Fibroblast of villous mesenchyme (primary cell): ENCODE measurements around the gene SMYD4. TPM values are rescaled to one million over a fixed set of nuclear protein-coding genes. Genes with fewer than 3 reads are reported as not detected.
"Not testable (repeated sequence)": the region's sequence is repeated elsewhere in the genome, so short reads cannot be mapped to it uniquely, and the experiment has no call there.

Source experiments
- DNase-seq: peaks from one replicate; pipeline ENCODE4 v3.0.0-alpha.2; 2010; ENCODE audit warnings: low read depth
- H3K4me3 ChIP-seq: 2 replicates; pipeline ENCODE4 v1.5.1; 2011; ENCODE audit warnings: low read depth, mild to moderate bottlenecking, low read length
- total RNA-seq: library from RNA; depleted of rRNA; stranded (reverse); fragments of >200 nt; gene quantifications from 2 replicates; pipeline ENCODE4 v1.2.3, GENCODE V29; 2012
- TF ChIP-seq, protein P1 (sequence below): IDR thresholded peaks from 2 replicates; pipeline ENCODE4 v1.5.1; 2012; ENCODE audit warnings: low read depth, mild to moderate bottlenecking, low read length; ENCODE audit not compliant: insufficient read depth

SMYD4 gene
- total RNA-seq, 1 donor: 12.5 TPM

DNA sequence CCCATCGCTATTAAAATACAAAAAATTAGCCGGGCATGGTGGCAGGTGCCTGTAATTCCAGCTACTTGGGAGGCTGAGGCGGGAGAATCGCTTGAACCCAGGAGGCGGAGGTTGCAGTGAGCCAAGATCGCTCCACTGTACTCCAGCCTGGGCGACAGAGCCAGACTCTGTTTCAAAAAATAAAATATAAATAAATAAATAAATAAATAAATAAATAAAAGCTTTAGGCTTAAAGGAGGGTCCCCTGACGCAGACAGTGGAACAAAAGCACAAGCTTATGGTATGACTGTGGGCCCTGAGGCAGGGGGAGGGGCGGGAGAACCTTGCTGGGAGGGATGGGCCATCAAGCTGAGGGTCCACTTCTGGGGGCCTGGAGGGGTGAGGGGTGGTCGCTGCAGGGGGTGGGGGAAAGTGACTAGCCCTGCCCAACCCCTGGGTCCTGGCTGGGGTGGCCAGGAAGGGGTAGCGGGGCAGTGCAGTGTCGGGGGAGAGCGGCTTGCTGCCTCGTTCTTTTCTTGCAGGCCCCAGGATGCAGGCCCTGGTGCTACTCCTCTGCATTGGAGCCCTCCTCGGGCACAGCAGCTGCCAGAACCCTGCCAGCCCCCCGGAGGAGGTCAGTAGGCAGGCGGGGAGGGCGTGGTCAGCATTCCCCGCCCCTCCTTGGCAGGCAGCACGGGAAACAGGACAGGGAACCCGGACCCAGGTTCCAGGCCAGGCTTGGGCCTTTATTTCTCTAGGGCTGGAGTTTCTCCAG, 63.1 kb downstream of the SMYD4 start:
- no peak for DNase-seq
- no peak overlapping the region for H3K4me3 ChIP-seq
- TF ChIP-seq, protein P1, sequence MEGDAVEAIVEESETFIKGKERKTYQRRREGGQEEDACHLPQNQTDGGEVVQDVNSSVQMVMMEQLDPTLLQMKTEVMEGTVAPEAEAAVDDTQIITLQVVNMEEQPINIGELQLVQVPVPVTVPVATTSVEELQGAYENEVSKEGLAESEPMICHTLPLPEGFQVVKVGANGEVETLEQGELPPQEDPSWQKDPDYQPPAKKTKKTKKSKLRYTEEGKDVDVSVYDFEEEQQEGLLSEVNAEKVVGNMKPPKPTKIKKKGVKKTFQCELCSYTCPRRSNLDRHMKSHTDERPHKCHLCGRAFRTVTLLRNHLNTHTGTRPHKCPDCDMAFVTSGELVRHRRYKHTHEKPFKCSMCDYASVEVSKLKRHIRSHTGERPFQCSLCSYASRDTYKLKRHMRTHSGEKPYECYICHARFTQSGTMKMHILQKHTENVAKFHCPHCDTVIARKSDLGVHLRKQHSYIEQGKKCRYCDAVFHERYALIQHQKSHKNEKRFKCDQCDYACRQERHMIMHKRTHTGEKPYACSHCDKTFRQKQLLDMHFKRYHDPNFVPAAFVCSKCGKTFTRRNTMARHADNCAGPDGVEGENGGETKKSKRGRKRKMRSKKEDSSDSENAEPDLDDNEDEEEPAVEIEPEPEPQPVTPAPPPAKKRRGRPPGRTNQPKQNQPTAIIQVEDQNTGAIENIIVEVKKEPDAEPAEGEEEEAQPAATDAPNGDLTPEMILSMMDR: no peak

DNA sequence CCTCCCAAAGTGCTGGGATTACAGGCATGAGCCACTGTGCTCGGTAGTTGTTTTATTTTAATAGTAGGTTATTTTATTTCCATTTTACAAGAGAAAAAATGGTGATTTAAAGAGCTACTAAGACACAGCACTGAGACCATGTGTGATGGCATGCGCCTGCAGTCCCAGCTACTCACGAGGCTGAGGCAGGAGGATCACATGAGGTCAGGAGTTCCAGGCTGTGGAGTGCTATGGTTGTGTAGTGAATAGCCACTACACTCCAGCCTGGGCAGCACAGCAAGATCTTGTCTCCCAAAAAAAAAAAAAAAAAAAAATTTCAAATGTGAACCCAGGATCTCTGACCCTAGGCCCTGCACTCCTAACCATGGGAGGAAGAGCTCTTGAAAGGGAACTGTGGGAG, 64.1 kb downstream of the SMYD4 start:
- TF ChIP-seq, protein P1: no peak
- H3K4me3 ChIP-seq: no peak overlapping the region
- no peak for DNase-seq

DNA sequence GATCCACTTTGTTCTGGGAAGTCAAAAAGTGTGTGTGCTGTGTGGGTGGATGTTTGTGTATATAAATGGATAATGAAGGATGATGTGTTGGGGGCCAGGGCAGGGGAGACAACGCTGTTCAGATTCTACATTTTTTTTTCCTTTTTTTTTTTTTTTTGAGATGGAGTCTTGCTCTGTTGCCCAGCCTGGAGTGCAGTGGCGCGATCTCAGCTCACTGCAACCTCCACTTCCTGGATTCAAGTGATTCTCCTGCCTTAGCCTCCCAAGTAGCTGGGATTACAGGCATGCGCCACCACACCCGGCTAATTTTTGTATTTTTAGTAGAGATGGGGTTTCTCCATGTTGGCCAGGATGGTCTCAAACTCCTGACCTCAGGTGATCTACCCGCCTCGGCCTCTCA, 65.0 kb downstream of the SMYD4 start:
- peak overlapping the region; percentile 32 for H3K4me3 ChIP-seq
- DNase-seq: not testable (repeated sequence)

DNA sequence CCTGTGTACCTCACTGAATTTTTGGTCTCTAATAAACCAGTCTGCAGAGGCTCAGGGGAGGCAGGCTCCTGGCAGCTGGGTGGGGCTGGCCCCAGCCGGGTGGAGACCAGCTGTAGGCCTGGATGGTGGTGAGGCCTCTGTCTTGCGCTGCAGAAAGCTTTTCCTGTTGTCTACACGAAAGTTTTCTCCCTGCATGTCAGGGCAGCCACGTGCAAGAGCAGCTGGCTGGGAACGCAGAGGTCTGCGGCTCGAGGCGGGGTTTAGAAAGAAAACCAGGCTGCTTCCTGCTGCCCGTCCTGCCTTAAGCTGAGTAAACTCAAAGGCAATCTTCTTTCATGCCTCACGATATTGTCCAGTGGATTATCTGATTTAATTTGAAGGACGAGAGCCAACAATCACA, 65.4 kb downstream of the SMYD4 start:
- TF ChIP-seq, protein P1: no peak
- H3K4me3 ChIP-seq: peak overlapping the region; percentile 94
- DNase-seq: peak; percentile 98

DNA sequence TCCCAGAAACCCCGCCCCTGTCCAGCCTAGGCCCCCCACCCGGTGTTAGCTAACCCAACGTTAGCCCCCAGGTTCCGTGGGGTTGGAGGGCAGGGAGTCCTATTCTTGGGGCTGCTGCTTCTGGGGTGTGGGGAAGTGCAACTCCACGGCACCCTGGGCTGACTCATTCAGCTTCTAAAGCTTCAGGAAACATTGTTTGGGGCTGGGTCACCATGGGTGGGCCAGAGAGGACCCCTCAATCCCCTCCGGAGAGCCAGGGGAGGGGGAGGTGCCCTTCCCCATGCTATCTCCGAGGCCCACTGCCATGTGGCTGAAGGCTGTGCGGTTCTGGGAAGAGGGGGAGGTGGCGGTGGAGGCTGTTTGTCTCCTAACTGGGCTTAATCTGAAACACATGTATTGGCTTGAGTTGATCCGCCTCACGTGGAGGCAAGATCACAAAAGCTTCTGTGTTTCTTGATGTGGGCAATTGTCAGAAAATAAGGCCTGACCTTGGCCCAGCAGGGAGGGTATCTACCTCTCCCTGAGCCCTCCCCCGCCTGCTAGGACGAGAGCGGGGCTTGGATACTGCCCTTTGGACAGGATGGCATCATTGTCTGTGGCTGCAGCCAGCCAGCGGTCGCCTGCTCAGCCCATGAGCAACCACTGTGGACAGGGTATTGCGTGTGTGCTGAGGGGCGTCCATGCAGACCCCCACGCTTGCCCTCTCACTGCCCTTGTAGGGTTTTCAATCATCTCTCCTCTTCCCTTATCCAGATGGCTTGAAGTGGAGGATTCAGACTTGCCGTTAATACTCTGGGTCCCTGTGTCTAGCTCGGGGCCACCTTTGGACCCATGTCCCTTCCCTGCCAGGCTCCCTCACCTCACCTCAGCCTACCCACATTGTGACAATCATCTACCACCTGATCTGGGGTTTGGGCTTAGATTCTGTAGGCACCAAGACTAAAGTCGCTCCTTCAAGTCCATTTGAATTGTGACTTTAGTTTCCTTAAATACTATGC, 66.5 kb downstream of the SMYD4 start:
- peak overlapping the region; percentile 94 for H3K4me3 ChIP-seq
- TF ChIP-seq, protein P1: no peak
- peak; percentile 90 for DNase-seq

DNA sequence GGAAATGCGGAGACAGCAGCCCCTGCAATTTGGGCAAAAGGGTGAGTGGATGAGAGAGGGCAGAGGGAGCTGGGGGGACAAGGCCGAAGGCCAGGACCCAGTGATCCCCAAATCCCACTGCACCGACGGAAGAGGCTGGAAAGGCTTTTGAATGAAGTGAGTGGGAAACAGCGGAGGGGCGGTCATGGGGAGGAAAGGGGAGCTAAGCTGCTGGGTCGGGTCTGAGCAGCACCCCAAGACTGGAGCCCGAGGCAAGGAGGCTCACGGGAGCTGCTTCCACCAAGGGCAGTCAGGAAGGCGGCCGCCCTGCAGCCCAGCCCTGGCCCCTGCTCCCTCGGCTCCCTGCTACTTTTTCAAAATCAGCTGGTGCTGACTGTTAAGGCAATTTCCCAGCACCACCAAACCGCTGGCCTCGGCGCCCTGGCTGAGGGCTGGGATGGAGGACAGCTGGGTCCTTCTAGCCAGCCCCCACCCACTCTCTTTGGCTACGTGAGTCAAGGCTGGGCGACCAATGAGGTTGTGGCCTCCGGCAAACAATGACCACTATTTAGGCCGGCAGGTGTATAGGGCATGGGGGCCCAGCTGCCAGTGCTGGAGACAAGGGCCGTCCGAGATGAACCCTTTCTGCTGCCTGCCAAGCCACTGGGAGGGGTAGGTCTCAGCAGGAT, 67.3 kb downstream of the SMYD4 start:
- TF ChIP-seq, protein P1: no peak
- peak overlapping the region; percentile 94 for H3K4me3 ChIP-seq
- peak; percentile 62 for DNase-seq

DNA sequence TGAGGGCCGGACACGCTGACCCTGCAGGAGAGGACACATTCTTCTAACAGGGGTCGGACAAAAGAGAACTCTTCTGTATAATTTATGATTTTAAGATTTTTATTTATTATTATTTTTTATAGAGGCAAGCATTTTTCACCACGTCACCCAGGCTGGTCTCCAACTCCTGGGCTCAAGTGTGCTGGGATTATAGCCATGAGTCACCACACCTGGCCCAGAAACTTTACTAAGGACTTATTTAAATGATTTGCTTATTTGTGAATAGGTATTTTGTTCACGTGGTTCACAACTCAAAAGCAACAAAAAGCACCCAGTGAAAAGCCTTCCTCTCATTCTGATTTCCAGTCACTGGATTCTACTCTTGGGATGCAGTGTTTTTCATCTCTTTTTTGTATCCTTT, 70.2 kb downstream of the SMYD4 start:
- TF ChIP-seq, protein P1: no peak
- H3K4me3 ChIP-seq: no peak overlapping the region
- no peak for DNase-seq
